CD4-positive, alpha-beta T cell (primary cell): ENCODE data around the gene NTM. TPM values are rescaled to one million over a fixed set of nuclear protein-coding genes. Genes with fewer than 3 reads are reported as not detected.

Source experiments
- ATAC-seq: fragments of 200-7000 bp; cut with Tn5 transposase; one replicate; pipeline ENCODE4 v1.10.0; 2022; ENCODE audit warnings: mild to moderate bottlenecking; ENCODE audit not compliant: poor library complexity
- CTCF ChIA-PET: fragments of 350-600 bp; sonication (Branson Sonifier 250); formaldehyde crosslinking; loops from one replicate; lab custom pipeline; 2021; ENCODE audit warnings: antibody characterized with exemption, inconsistent platforms; lab: Charles Lee
- POLR2A ChIA-PET: fragments of 350-600 bp; sonication (Branson Sonifier 250); formaldehyde crosslinking; loops from one replicate; lab custom pipeline; 2021; ENCODE audit warnings: antibody characterized with exemption, inconsistent platforms; lab: Charles Lee
- DNase-seq, 14 experiments: peaks; one replicate each; pipeline ENCODE4 v3.0.0-alpha.2; 2013 to 2020; ENCODE audit warnings: mixed read lengths in 2 of 14
- H3K27ac ChIP-seq, 2 donors: one replicate each; pipeline versions ENCODE4 v1.5.1 to v1.7.0; 2013; ENCODE audit warnings: low read length in 2 of 2, low read depth in 1 of 2, mild to moderate bottlenecking in 1 of 2
- H3K27me3 ChIP-seq, 2 experiments: 1 replicate in 1 of 2; 2 replicates in 1 of 2; pipeline versions ENCODE4 v1.6.1 to v1.7.0; 2013; ENCODE audit warnings: low read length in 2 of 2, control low read depth in 1 of 2, mild to moderate bottlenecking in 1 of 2, moderate library complexity in 1 of 2; ENCODE audit not compliant: insufficient read depth in 2 of 2, control insufficient read depth in 1 of 2
- H3K36me3 ChIP-seq: one replicate; pipeline ENCODE4 v1.6.1; 2013; ENCODE audit warnings: low read length, control low read depth; ENCODE audit not compliant: insufficient read depth
- H3K4me1 ChIP-seq: one replicate; pipeline ENCODE4 v1.6.1; 2013; ENCODE audit warnings: low read length, control low read depth; ENCODE audit not compliant: insufficient read depth
- H3K4me3 ChIP-seq: one replicate; pipeline ENCODE4 v1.5.1; 2013; ENCODE audit warnings: mild to moderate bottlenecking, low read length, moderate library complexity
- H3K9me3 ChIP-seq, 2 experiments: 1 replicate in 1 of 2; 2 replicates in 1 of 2; pipeline versions ENCODE4 v1.6.1 to v1.7.0; 2013; ENCODE audit warnings: low read length in 2 of 2, mild to moderate bottlenecking in 2 of 2, control low read depth in 1 of 2, moderate library complexity in 1 of 2; ENCODE audit not compliant: control insufficient read depth in 1 of 2, insufficient read depth in 1 of 2
- H3K27ac Mint-ChIP-seq: one replicate; pipeline ENCODE4 v1.8.0; 2020; ENCODE audit warnings: mixed read lengths
- H3K27me3 Mint-ChIP-seq: one replicate; pipeline ENCODE4 v1.8.0; 2021; ENCODE audit warnings: mixed read lengths
- H3K36me3 Mint-ChIP-seq: one replicate; pipeline ENCODE4 v1.8.0; 2021; ENCODE audit warnings: low read depth, mixed read lengths
- H3K4me1 Mint-ChIP-seq: one replicate; pipeline ENCODE4 v1.8.0; 2021; ENCODE audit warnings: low read depth, mixed read lengths
- H3K4me3 Mint-ChIP-seq: one replicate; pipeline ENCODE4 v1.8.0; 2020; ENCODE audit warnings: mild to moderate bottlenecking, mixed read lengths
- H3K9me3 Mint-ChIP-seq: one replicate; pipeline ENCODE4 v1.8.0; 2020; ENCODE audit warnings: mixed read lengths
- CTCF ChIP-seq: fragments of 200-600 bp; IDR thresholded peaks from one replicate; pipeline ENCODE4 v1.8.0; 2022; ENCODE audit warnings: antibody characterized with exemption, mild to moderate bottlenecking
- intact Hi-C, 2 experiments: fragments of 100-400 bp; cut with DNase I in 1 of 2; cut with micrococcal nuclease in 1 of 2; formaldehyde crosslinking; loops; one replicate each; pipeline versions ENCODE4 v1.15.1 to v1.9.0; 2023 to 2025; cut with DNase I, micrococcal nuclease
- total RNA-seq, 174 experiments: library from RNA in 2 of 174; stranded (reverse) in 2 of 174; gene quantifications; one replicate each; pipeline ENCODE4 v1.2.3 and lab custom pipeline; 2021 to 2026

The NTM gene
- total RNA-seq, 2 experiments from 2014 or later, result not detected

- H3K9me3 ChIP-seq, result no peaks in the 10 kb centered on the region
- no peak for ATAC-seq
- Mint-ChIP-seq H3K36me3 (no peaks in the 10 kb centered on the region), H3K27me3 (no peaks in the 10 kb centered on the region), H3K4me1 (no peaks in the 10 kb centered on the region), H3K27ac (no peak overlapping the region), H3K9me3 (peaks cover 6% of the 10 kb centered on the region), H3K4me3 (no peak overlapping the region)
- H3K27ac ChIP-seq, result no peak overlapping the region
- POLR2A ChIA-PET, result no interaction called here
- no peak for TF ChIP-seq CTCF
- CTCF ChIA-PET, result no interaction called here
- DNase-seq, result no peak
- no peaks in the 10 kb centered on the region for H3K27me3 ChIP-seq
- no peak overlapping the region for H3K4me3 ChIP-seq
- no peaks in the 10 kb centered on the region for H3K36me3 ChIP-seq
- no peaks in the 10 kb centered on the region for H3K4me1 ChIP-seq
- intact Hi-C loops, result no loop called here
These were observed 481.7 kb downstream of the NTM start for GRCh38 chr11:131851964-131852755.

- no peaks in the 10 kb centered on the region for H3K27me3 ChIP-seq
- ATAC-seq (no peak), DNase-seq (no peak)
- H3K27me3 Mint-ChIP-seq, result no peaks in the 10 kb centered on the region
- TF ChIP-seq CTCF, result no peak
- H3K36me3 Mint-ChIP-seq, result no peaks in the 10 kb centered on the region
- H3K36me3 ChIP-seq, result no peaks in the 10 kb centered on the region
- POLR2A ChIA-PET, result no interaction called here
- H3K9me3 ChIP-seq, result no peaks in the 10 kb centered on the region
- no peaks in the 10 kb centered on the region for H3K4me1 ChIP-seq
- H3K27ac Mint-ChIP-seq, result no peak overlapping the region
- H3K9me3 Mint-ChIP-seq, result peaks cover 6% of the 10 kb centered on the region
- no peaks in the 10 kb centered on the region for H3K4me1 Mint-ChIP-seq
- H3K27ac ChIP-seq, result no peak overlapping the region
- H3K4me3 ChIP-seq, result no peak overlapping the region
- no peak overlapping the region for H3K4me3 Mint-ChIP-seq
- intact Hi-C loops, result no loop called here
- CTCF ChIA-PET, result no interaction called here
These were observed 482.3 kb downstream of the NTM start for GRCh38 chr11:131852757-131853156.

GRCh38 chr11:131854391-131854790 is 484.0 kb downstream of the NTM start:
- H3K4me1 Mint-ChIP-seq, result no peaks in the 10 kb centered on the region
- intact Hi-C loops, result no loop called here
- ATAC-seq (no peak), DNase-seq (no peak)
- H3K36me3 Mint-ChIP-seq, result no peaks in the 10 kb centered on the region
- POLR2A ChIA-PET, result no interaction called here
- Histone ChIP-seq H3K36me3 (no peaks in the 10 kb centered on the region), H3K9me3 (peaks cover 0 to 3% of the 10 kb centered on the region in 2 experiments), H3K4me3 (no peak overlapping the region), H3K27ac (no peak overlapping the region), H3K4me1 (no peaks in the 10 kb centered on the region), H3K27me3 (no peaks in the 10 kb centered on the region)
- H3K27ac Mint-ChIP-seq, result no peak overlapping the region
- H3K9me3 Mint-ChIP-seq, result peaks cover 3% of the 10 kb centered on the region
- no peaks in the 10 kb centered on the region for H3K27me3 Mint-ChIP-seq
- TF ChIP-seq CTCF, result no peak
- CTCF ChIA-PET, result no interaction called here
- H3K4me3 Mint-ChIP-seq, result no peak overlapping the region
